NCI-H1105 treated with DMSO at 0.1 percent for 48 hours (cell line): Measurements from ENCODE around the gene FLG2.

ENCODE experiments used
- DNase-seq: peaks from one replicate; lab custom pipeline; 2025; lab: John Stamatoyannopoulos, UW

Gene FLG2

GRCh38 chr1:152359906-152360305 lies at the start of gene FLG2:
TSS of gene FLG2 (minus strand) at chr1:152360006. CDS start at chr1:152358884, 1,122 bp downstream.
- no peak for DNase-seq

GRCh38 chr1:152408664-152409063 lies 48.9 kb upstream of the FLG2 start:
- DNase-seq = no peak

GRCh38 chr1:152398812-152399698 lies 39.2 kb upstream of the FLG2 start:
- peak; percentile 19 for DNase-seq

GRCh38 chr1:152397474-152397873 lies 37.7 kb upstream of the FLG2 start:
- no peak for DNase-seq

GRCh38 chr1:152394151-152394550 lies 34.3 kb upstream of the FLG2 start:
- DNase-seq = no peak

GRCh38 chr1:152392909-152393308 lies 33.1 kb upstream of the FLG2 start:
- no peak for DNase-seq

- no peak for DNase-seq
Observed at GRCh38 chr1:152388889-152389288, 29.1 kb upstream of the FLG2 start.

- no peak for DNase-seq
Observed at GRCh38 chr1:152386940-152387339, 27.1 kb upstream of the FLG2 start.

GRCh38 chr1:152380932-152381331 lies 21.1 kb upstream of the FLG2 start:
- no peak for DNase-seq

- DNase-seq = no peak
Observed at GRCh38 chr1:152374451-152374850, 14.6 kb upstream of the FLG2 start.

GRCh38 chr1:152372672-152373071 lies 12.9 kb upstream of the FLG2 start:
- DNase-seq = no peak

GRCh38 chr1:152367436-152367835 lies 7.6 kb upstream of the FLG2 start:
- DNase-seq = no peak

- no peak for DNase-seq
Observed at GRCh38 chr1:152356736-152357135, 3.1 kb downstream of the FLG2 start.

- DNase-seq = no peak
Observed at GRCh38 chr1:152349611-152350010, 10.2 kb downstream of the FLG2 start.

- no peak for DNase-seq
Observed at GRCh38 chr1:152348447-152348846, 11.4 kb downstream of the FLG2 start.

GRCh38 chr1:152347116-152347728 lies 12.6 kb downstream of the FLG2 start:
- peak; percentile 43 for DNase-seq

- no peak for DNase-seq
Observed at GRCh38 chr1:152344438-152344837, 15.4 kb downstream of the FLG2 start.

- DNase-seq = no peak
Observed at GRCh38 chr1:152343006-152343405, 16.8 kb downstream of the FLG2 start.

- no peak for DNase-seq
Observed at GRCh38 chr1:152335399-152335798, 24.4 kb downstream of the FLG2 start.

GRCh38 chr1:152328801-152329391 lies 30.9 kb downstream of the FLG2 start:
- DNase-seq = no peak

- DNase-seq = no peak
Observed at GRCh38 chr1:152325111-152325510, 34.7 kb downstream of the FLG2 start, which contains the start of gene FLG. TSS of gene FLG (minus strand) at chr1:152325239. CDS start at chr1:152315456, 9,783 bp downstream.

GRCh38 chr1:152313970-152314369 lies 45.8 kb downstream of the FLG2 start:
- no peak for DNase-seq

GRCh38 chr1:152313319-152313801 lies 46.4 kb downstream of the FLG2 start:
- DNase-seq = no peak
